ENCODE measurements around the gene XXYLT1.

- TF ChIP-seq, protein P1, sequence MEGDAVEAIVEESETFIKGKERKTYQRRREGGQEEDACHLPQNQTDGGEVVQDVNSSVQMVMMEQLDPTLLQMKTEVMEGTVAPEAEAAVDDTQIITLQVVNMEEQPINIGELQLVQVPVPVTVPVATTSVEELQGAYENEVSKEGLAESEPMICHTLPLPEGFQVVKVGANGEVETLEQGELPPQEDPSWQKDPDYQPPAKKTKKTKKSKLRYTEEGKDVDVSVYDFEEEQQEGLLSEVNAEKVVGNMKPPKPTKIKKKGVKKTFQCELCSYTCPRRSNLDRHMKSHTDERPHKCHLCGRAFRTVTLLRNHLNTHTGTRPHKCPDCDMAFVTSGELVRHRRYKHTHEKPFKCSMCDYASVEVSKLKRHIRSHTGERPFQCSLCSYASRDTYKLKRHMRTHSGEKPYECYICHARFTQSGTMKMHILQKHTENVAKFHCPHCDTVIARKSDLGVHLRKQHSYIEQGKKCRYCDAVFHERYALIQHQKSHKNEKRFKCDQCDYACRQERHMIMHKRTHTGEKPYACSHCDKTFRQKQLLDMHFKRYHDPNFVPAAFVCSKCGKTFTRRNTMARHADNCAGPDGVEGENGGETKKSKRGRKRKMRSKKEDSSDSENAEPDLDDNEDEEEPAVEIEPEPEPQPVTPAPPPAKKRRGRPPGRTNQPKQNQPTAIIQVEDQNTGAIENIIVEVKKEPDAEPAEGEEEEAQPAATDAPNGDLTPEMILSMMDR (IDR thresholded peaks at IDR 0.05): no peak
- TF ChIP-seq POLR2A (IDR thresholded peaks at IDR 0.05): no peak
Observed at GRCh38 chr3:195139091-195139875, 131.7 kb downstream of the XXYLT1 start.

All from adrenal gland (tissue), 5 donors.